ENCODE results near the gene CISTR. TPM values are rescaled to one million over a fixed set of nuclear protein-coding genes. Genes with fewer than 3 reads are reported as not detected.
"Not testable (repeated sequence)": the region's sequence is repeated elsewhere in the genome, so short reads cannot be mapped to it uniquely, and the experiment has no call there.

Gene CISTR
- total RNA-seq, 1 donor from 2014 or later, result not detected

- intact Hi-C loops (cut with micrococcal nuclease), result no loop called here
These were observed 29.2 kb downstream of the CISTR start for GRCh38 chr12:53722450-53723041.

GRCh38 chr12:53720946-53721345 is 30.8 kb downstream of the CISTR start:
- intact Hi-C loops (cut with micrococcal nuclease), result no loop called here

- intact Hi-C loops (cut with micrococcal nuclease), result no loop called here
These were observed 32.1 kb downstream of the CISTR start for GRCh38 chr12:53719649-53720048.

- intact Hi-C loops (cut with micrococcal nuclease), result not testable (repeated sequence)
These were observed 33.2 kb downstream of the CISTR start for GRCh38 chr12:53718567-53718966.

- intact Hi-C loops (cut with micrococcal nuclease), result no loop called here
These were observed 34.5 kb downstream of the CISTR start for GRCh38 chr12:53717319-53717718.

GRCh38 chr12:53714004-53714403 is 37.8 kb downstream of the CISTR start:
- intact Hi-C loops (cut with micrococcal nuclease), result no loop called here

- intact Hi-C loops (cut with micrococcal nuclease), result no loop called here
These were observed 38.3 kb downstream of the CISTR start for GRCh38 chr12:53713516-53713915.

- intact Hi-C loops (cut with micrococcal nuclease), result no loop called here
These were observed 39.6 kb downstream of the CISTR start for GRCh38 chr12:53712059-53712643.

GRCh38 chr12:53710091-53710490 is 41.7 kb downstream of the CISTR start:
- intact Hi-C loops (cut with micrococcal nuclease), result no loop called here

GRCh38 chr12:53709671-53710070 is 42.1 kb downstream of the CISTR start:
- intact Hi-C loops (cut with micrococcal nuclease), result no loop called here

GRCh38 chr12:53706080-53706479 is 45.7 kb downstream of the CISTR start:
- intact Hi-C loops (cut with micrococcal nuclease), result no loop called here

- intact Hi-C loops (cut with micrococcal nuclease), result no loop called here
These were observed 48.0 kb downstream of the CISTR start for GRCh38 chr12:53703756-53704155.

GRCh38 chr12:53701518-53702264 is 50.1 kb downstream of the CISTR start:
- intact Hi-C loops (cut with micrococcal nuclease), result loop anchor here (1.0 kb wide), 3 partner anchors 26 to 288 kb away; partner anchors contain the start of gene CALCOCO1

GRCh38 chr12:53700567-53700966 is 51.2 kb downstream of the CISTR start:
- intact Hi-C loops (cut with micrococcal nuclease), result no loop called here

- intact Hi-C loops (cut with micrococcal nuclease), result no loop called here
These were observed 52.1 kb downstream of the CISTR start for GRCh38 chr12:53699678-53700025.

- intact Hi-C loops (cut with micrococcal nuclease), result no loop called here
These were observed 52.7 kb downstream of the CISTR start for GRCh38 chr12:53698948-53699677.

GRCh38 chr12:53696655-53697331 is 55.0 kb downstream of the CISTR start:
- intact Hi-C loops (cut with micrococcal nuclease), result no loop called here
